Neural progenitor cell (in vitro differentiated cells): ENCODE results near the gene PPIL3. TPM values are rescaled to one million over a fixed set of nuclear protein-coding genes. Genes with fewer than 3 reads are reported as not detected.

Source experiments
- DNase-seq: peaks from one replicate; pipeline ENCODE4 v3.0.0-alpha.2; 2016; ENCODE audit warnings: low spot score
- H2AFZ ChIP-seq: fragments of 200-600 bp; sonication (generic); replicated peaks from 2 replicates; pipeline ENCODE4 v1.6.1; 2016; ENCODE audit warnings: antibody characterized with exemption
- H3F3A ChIP-seq: fragments of 200-600 bp; sonication (generic); 2 replicates; pipeline ENCODE4 v1.6.1; 2016; ENCODE audit warnings: antibody characterized with exemption, low read depth
- H3K27ac ChIP-seq: fragments of 200-600 bp; sonication (generic); 2 replicates; pipeline ENCODE4 v1.5.1; 2016; ENCODE audit warnings: mild to moderate bottlenecking
- H3K27me3 ChIP-seq: fragments of 200-600 bp; sonication (generic); 2 replicates; pipeline ENCODE4 v1.6.1; 2016; ENCODE audit warnings: mild to moderate bottlenecking, moderate library complexity
- H3K36me3 ChIP-seq: fragments of 200-600 bp; sonication (generic); 2 replicates; pipeline ENCODE4 v1.5.1; 2016
- H3K4me1 ChIP-seq: fragments of 200-600 bp; sonication (generic); 2 replicates; pipeline ENCODE4 v1.6.1; 2016; ENCODE audit warnings: mixed run types
- H3K4me2 ChIP-seq: fragments of 200-600 bp; sonication (generic); 2 replicates; pipeline ENCODE4 v1.6.1; 2016
- H3K4me3 ChIP-seq: fragments of 200-600 bp; sonication (generic); 2 replicates; pipeline ENCODE4 v1.5.1; 2016
- H3K79me2 ChIP-seq: fragments of 200-600 bp; sonication (generic); 2 replicates; pipeline ENCODE4 v1.6.1; 2016; ENCODE audit warnings: low read depth
- H3K9ac ChIP-seq: fragments of 200-600 bp; sonication (generic); 2 replicates; pipeline ENCODE4 v1.6.1; 2016
- H3K9me3 ChIP-seq: fragments of 200-600 bp; sonication (generic); 2 replicates; pipeline ENCODE4 v1.5.1; 2016; ENCODE audit warnings: low read depth
- H4K20me1 ChIP-seq: fragments of 200-600 bp; sonication (generic); 2 replicates; pipeline ENCODE4 v1.6.1; 2016; ENCODE audit warnings: low read depth
- H3K27ac Mint-ChIP-seq: 3 replicates; pipeline ENCODE4 v1.8.0; 2021; ENCODE audit warnings: mixed read lengths
- H3K27me3 Mint-ChIP-seq: 2 replicates; pipeline ENCODE4 v1.8.0; 2022; ENCODE audit warnings: low read depth, mild to moderate bottlenecking, inconsistent platforms, moderate library complexity, mixed read lengths; ENCODE audit not compliant: insufficient read depth
- H3K36me3 Mint-ChIP-seq: 3 replicates; pipeline ENCODE4 v1.8.0; 2021; ENCODE audit warnings: mixed read lengths
- H3K4me1 Mint-ChIP-seq: 3 replicates; pipeline ENCODE4 v1.8.0; 2021; ENCODE audit warnings: mixed read lengths
- H3K4me3 Mint-ChIP-seq: 3 replicates; pipeline ENCODE4 v1.8.0; 2021; ENCODE audit warnings: mild to moderate bottlenecking, moderate library complexity, mixed read lengths
- H3K9me3 Mint-ChIP-seq: 3 replicates; pipeline ENCODE4 v1.8.0; 2020; ENCODE audit warnings: mixed read lengths
- EZH2 ChIP-seq: fragments of 200-600 bp; sonication (generic); IDR thresholded peaks from 2 replicates; pipeline ENCODE4 v1.6.1; 2017; ENCODE audit warnings: antibody characterized with exemption, mild to moderate bottlenecking, moderate library complexity
- EZH2phosphoT487 ChIP-seq: fragments of 200-600 bp; sonication (generic); IDR thresholded peaks from 2 replicates; pipeline ENCODE4 v1.6.1; 2017; ENCODE audit warnings: antibody characterized with exemption
- total RNA-seq: library from RNA; depleted of rRNA; stranded (reverse); fragments of >200 nt; gene quantifications from 2 replicates; pipeline ENCODE4 v1.2.3, GENCODE V29; 2015; ENCODE audit warnings: low replicate concordance
- TF ChIP-seq, protein P1 (sequence below): fragments of 200-600 bp; sonication (generic); IDR thresholded peaks from 2 replicates; pipeline ENCODE4 v1.5.1; 2017; ENCODE audit warnings: antibody characterized with exemption, mild to moderate bottlenecking

PPIL3 gene
- total RNA-seq, 1 donor from 2014 or later, result 152 TPM

GRCh38 chr2:200851398-200852248, 37.3 kb downstream of the PPIL3 start:
- Mint-ChIP-seq H3K4me3 (no peak overlapping the region), H3K4me1 (no peaks in the 10 kb centered on the region), H3K36me3 (peaks cover 38% of the 10 kb centered on the region), H3K27ac (no peak overlapping the region), H3K9me3 (no peaks in the 10 kb centered on the region), H3K27me3 (peaks cover 6% of the 10 kb centered on the region)
- H4K20me1 ChIP-seq, result peaks cover 27% of the 10 kb centered on the region
- peaks cover 17% of the 10 kb centered on the region for H3K79me2 ChIP-seq
- H3K27ac ChIP-seq, result no peak overlapping the region
- no peaks in the 10 kb centered on the region for H3K27me3 ChIP-seq
- H3K4me3 ChIP-seq, result no peak overlapping the region
- H3K36me3 ChIP-seq, result peaks cover 24% of the 10 kb centered on the region
- TF ChIP-seq EZH2 (no peak), EZH2phosphoT487 (no peak)
- TF ChIP-seq, protein P1, sequence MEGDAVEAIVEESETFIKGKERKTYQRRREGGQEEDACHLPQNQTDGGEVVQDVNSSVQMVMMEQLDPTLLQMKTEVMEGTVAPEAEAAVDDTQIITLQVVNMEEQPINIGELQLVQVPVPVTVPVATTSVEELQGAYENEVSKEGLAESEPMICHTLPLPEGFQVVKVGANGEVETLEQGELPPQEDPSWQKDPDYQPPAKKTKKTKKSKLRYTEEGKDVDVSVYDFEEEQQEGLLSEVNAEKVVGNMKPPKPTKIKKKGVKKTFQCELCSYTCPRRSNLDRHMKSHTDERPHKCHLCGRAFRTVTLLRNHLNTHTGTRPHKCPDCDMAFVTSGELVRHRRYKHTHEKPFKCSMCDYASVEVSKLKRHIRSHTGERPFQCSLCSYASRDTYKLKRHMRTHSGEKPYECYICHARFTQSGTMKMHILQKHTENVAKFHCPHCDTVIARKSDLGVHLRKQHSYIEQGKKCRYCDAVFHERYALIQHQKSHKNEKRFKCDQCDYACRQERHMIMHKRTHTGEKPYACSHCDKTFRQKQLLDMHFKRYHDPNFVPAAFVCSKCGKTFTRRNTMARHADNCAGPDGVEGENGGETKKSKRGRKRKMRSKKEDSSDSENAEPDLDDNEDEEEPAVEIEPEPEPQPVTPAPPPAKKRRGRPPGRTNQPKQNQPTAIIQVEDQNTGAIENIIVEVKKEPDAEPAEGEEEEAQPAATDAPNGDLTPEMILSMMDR, result no peak
- no peak overlapping the region for H2AFZ ChIP-seq
- no peaks in the 10 kb centered on the region for H3K9me3 ChIP-seq
- no peaks in the 10 kb centered on the region for H3K4me1 ChIP-seq
- H3K4me2 ChIP-seq, result no peak overlapping the region
- no peak for DNase-seq
- H3K9ac ChIP-seq, result no peak overlapping the region
- H3F3A ChIP-seq, result peaks cover 62% of the 10 kb centered on the region

- Histone ChIP-seq H4K20me1 (peaks cover 25% of the 10 kb centered on the region), H3K27me3 (no peaks in the 10 kb centered on the region), H3K9ac (no peak overlapping the region), H3K79me2 (peaks cover 10% of the 10 kb centered on the region), H3K4me3 (no peak overlapping the region), H3K9me3 (no peaks in the 10 kb centered on the region), H3F3A (peaks cover 57% of the 10 kb centered on the region), H3K4me1 (no peaks in the 10 kb centered on the region), H2AFZ (no peak overlapping the region), H3K4me2 (no peak overlapping the region), H3K27ac (no peak overlapping the region), H3K36me3 (peaks cover 18% of the 10 kb centered on the region)
- H3K4me1 Mint-ChIP-seq, result no peaks in the 10 kb centered on the region
- H3K36me3 Mint-ChIP-seq, result peaks cover 33% of the 10 kb centered on the region
- no peak overlapping the region for H3K27ac Mint-ChIP-seq
- H3K9me3 Mint-ChIP-seq, result no peaks in the 10 kb centered on the region
- TF ChIP-seq EZH2phosphoT487 (no peak), EZH2 (no peak)
- TF ChIP-seq, protein P1, result no peak
- peaks cover 6% of the 10 kb centered on the region for H3K27me3 Mint-ChIP-seq
- no peak overlapping the region for H3K4me3 Mint-ChIP-seq
- no peak for DNase-seq
Measured at GRCh38 chr2:200850512-200851256, 38.2 kb downstream of the PPIL3 start.

DNA sequence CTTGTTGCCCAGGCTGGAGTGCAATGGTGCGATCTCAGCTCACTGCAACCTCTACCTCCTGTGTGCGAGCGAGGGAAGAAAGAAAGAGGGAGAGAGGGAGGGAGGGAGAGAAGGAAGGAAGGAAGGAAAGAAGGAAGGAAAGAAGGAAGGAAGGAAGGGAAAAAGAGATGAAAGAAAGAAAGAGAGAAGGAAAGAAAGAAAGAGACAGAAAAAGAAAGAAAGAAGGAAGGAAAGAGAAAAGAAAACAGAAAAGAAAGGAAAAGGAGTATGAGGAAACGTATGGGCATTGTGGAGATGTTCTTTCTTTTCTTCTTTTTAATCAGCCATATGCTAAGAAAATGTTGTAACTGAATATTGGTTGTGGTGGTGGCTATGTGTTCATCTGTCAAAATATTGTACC, 40.9 kb downstream of the PPIL3 start:
- no peak overlapping the region for H3K9ac ChIP-seq
- H3K9me3 Mint-ChIP-seq, result no peaks in the 10 kb centered on the region
- H3K27me3 ChIP-seq, result no peaks in the 10 kb centered on the region
- no peak overlapping the region for H3K27ac Mint-ChIP-seq
- peaks cover 21% of the 10 kb centered on the region for H3K36me3 Mint-ChIP-seq
- no peaks in the 10 kb centered on the region for H3K36me3 ChIP-seq
- H4K20me1 ChIP-seq, result peaks cover 12% of the 10 kb centered on the region
- H3K4me1 Mint-ChIP-seq, result no peaks in the 10 kb centered on the region
- no peak overlapping the region for H3K4me2 ChIP-seq
- H3F3A ChIP-seq, result peaks cover 35% of the 10 kb centered on the region
- H3K4me3 Mint-ChIP-seq, result no peak overlapping the region
- no peaks in the 10 kb centered on the region for H3K9me3 ChIP-seq
- H3K27ac ChIP-seq, result no peak overlapping the region
- DNase-seq, result no peak
- H3K27me3 Mint-ChIP-seq, result peaks cover 6% of the 10 kb centered on the region
- H3K4me3 ChIP-seq, result no peak overlapping the region
- H3K4me1 ChIP-seq, result no peaks in the 10 kb centered on the region
- H3K79me2 ChIP-seq, result no peaks in the 10 kb centered on the region
- TF ChIP-seq EZH2 (no peak), EZH2phosphoT487 (no peak)
- TF ChIP-seq, protein P1, result no peak
- no peak overlapping the region for H2AFZ ChIP-seq
